Neural cell (in vitro differentiated cells): Measurements from ENCODE around the gene SCGB2B2. TPM values are rescaled to one million over a fixed set of nuclear protein-coding genes. Genes with fewer than 3 reads are reported as not detected.

ENCODE experiments used
- H2AFZ ChIP-seq: fragments of 200-600, 300-800 bp; sonication (generic), shearing (Covaris generic); 2 replicates; pipeline ENCODE4 v1.6.0; 2014; ENCODE audit warnings: low read depth, mild to moderate bottlenecking, antibody characterized with exemption, low read length, moderate library complexity
- H3F3A ChIP-seq: fragments of 200-600 bp; shearing (Covaris generic); 2 replicates; pipeline ENCODE4 v1.6.1; 2016; ENCODE audit warnings: mild to moderate bottlenecking, moderate library complexity, mixed read lengths, antibody characterized with exemption, low read length; ENCODE audit not compliant: insufficient read depth, poor library complexity, severe bottlenecking
- H3K27ac ChIP-seq: fragments of 200-600, 300-800 bp; sonication (generic), shearing (Covaris generic); 2 replicates; pipeline ENCODE4 v1.5.1; 2014; ENCODE audit warnings: mild to moderate bottlenecking, low read length, moderate library complexity
- H3K27me3 ChIP-seq: fragments of 300-800, 200-600 bp; sonication (generic), shearing (Covaris generic); 2 replicates; pipeline ENCODE4 v1.6.0; 2014; ENCODE audit warnings: mild to moderate bottlenecking, low read depth, low read length, moderate library complexity; ENCODE audit not compliant: insufficient read depth
- H3K36me3 ChIP-seq: fragments of 300-800, 200-600 bp; sonication (generic), shearing (Covaris generic); 2 replicates; pipeline ENCODE4 v1.5.1; 2014; ENCODE audit warnings: mild to moderate bottlenecking, antibody characterized with exemption, low read length, moderate library complexity; ENCODE audit not compliant: insufficient read depth
- H3K4me2 ChIP-seq: fragments of 300-800, 200-600 bp; sonication (generic), shearing (Covaris generic); 2 replicates; pipeline ENCODE4 v1.6.0; 2014; ENCODE audit warnings: mild to moderate bottlenecking, low read length
- H3K4me3 ChIP-seq: fragments of 300-800, 200-600 bp; sonication (generic), shearing (Covaris generic); 2 replicates; pipeline ENCODE4 v1.5.1; 2014; ENCODE audit warnings: mild to moderate bottlenecking, low read length, moderate library complexity
- H3K79me2 ChIP-seq: fragments of 200-600 bp; shearing (Covaris generic); replicated peaks from 2 replicates; pipeline ENCODE4 v1.6.0; 2014; ENCODE audit warnings: mild to moderate bottlenecking, low read length, moderate library complexity; ENCODE audit not compliant: insufficient read depth
- H3K9ac ChIP-seq: fragments of 300-800, 200-600 bp; sonication (generic), shearing (Covaris generic); 2 replicates; pipeline ENCODE4 v1.6.1; 2016; ENCODE audit warnings: mild to moderate bottlenecking, low read length, mixed read lengths
- H3K9me2 ChIP-seq: fragments of 200-600 bp; shearing (Covaris generic); 2 replicates; pipeline ENCODE4 v1.6.1; 2016; ENCODE audit warnings: mild to moderate bottlenecking, low read length, mixed read lengths; ENCODE audit not compliant: insufficient read depth
- H3K9me3 ChIP-seq: fragments of 200-600, 300-800 bp; sonication (generic), shearing (Covaris generic); 2 replicates; pipeline ENCODE4 v1.6.1; 2016; ENCODE audit warnings: mild to moderate bottlenecking, mixed run types, low read length, moderate library complexity, mixed read lengths
- H4K20me1 ChIP-seq: fragments of 200-600 bp; shearing (Covaris generic); 2 replicates; pipeline ENCODE4 v1.6.1; 2016; ENCODE audit warnings: mild to moderate bottlenecking, mixed run types; ENCODE audit not compliant: insufficient read depth
- CTCF ChIP-seq: fragments of 450-650 bp; IDR thresholded peaks from 2 replicates; pipeline ENCODE4 v1.5.1; 2014; ENCODE audit warnings: antibody characterized with exemption, mild to moderate bottlenecking, moderate library complexity; ENCODE audit not compliant: poor library complexity, severe bottlenecking
- EP300 ChIP-seq: fragments of 450-650 bp; conservative IDR thresholded peaks from 2 replicates; pipeline ENCODE4 v1.6.1; 2014; ENCODE audit warnings: antibody characterized with exemption, mild to moderate bottlenecking, moderate library complexity; ENCODE audit not compliant: poor library complexity, severe bottlenecking
- EZH2 ChIP-seq: fragments of 200-600, 300-800 bp; shearing (Covaris generic), sonication (generic); IDR thresholded peaks from 2 replicates; pipeline ENCODE4 v1.6.1; 2014; ENCODE audit warnings: antibody characterized with exemption, low read length, borderline replicate concordance, mild to moderate bottlenecking; ENCODE audit not compliant: insufficient read depth, poor library complexity, severe bottlenecking
- MXI1 ChIP-seq: fragments of 450-650 bp; conservative IDR thresholded peaks from 2 replicates; pipeline ENCODE4 v1.6.1; 2014; ENCODE audit warnings: antibody characterized with exemption, mild to moderate bottlenecking; ENCODE audit not compliant: poor library complexity, severe bottlenecking
- POLR2AphosphoS5 ChIP-seq: IDR thresholded peaks from 2 replicates; pipeline ENCODE4 v1.6.1; 2012
- RAD21 ChIP-seq: fragments of 450-650 bp; conservative IDR thresholded peaks from 2 replicates; pipeline ENCODE4 v1.6.1; 2014; ENCODE audit warnings: antibody characterized with exemption, mild to moderate bottlenecking, moderate library complexity
- REST ChIP-seq: IDR thresholded peaks from 2 replicates; pipeline ENCODE4 v1.6.1; 2012; ENCODE audit warnings: borderline replicate concordance
- SMC3 ChIP-seq: fragments of 450-650 bp; conservative IDR thresholded peaks from 2 replicates; pipeline ENCODE4 v1.6.1; 2014; ENCODE audit warnings: antibody characterized with exemption, mild to moderate bottlenecking, moderate library complexity; ENCODE audit not compliant: poor library complexity
- TAF1 ChIP-seq: IDR thresholded peaks from 2 replicates; pipeline ENCODE4 v1.6.1; 2012; ENCODE audit warnings: low read depth
- polyA plus RNA-seq: library from polyadenylated mRNA; depleted of rRNA; stranded (reverse); fragments of >200 nt; gene quantifications from 2 replicates; pipeline ENCODE4 v1.2.3, GENCODE V29; 2014

The SCGB2B2 gene
- polyA plus RNA-seq, 1 donor from 2014 or later: 0.51 TPM

- no peaks in the 10 kb centered on the region for H3K36me3 ChIP-seq
- H3K9me3 ChIP-seq: no peaks in the 10 kb centered on the region
- no peak overlapping the region for H3K27ac ChIP-seq
- H4K20me1 ChIP-seq: no peaks in the 10 kb centered on the region
- H3K27me3 ChIP-seq: no peaks in the 10 kb centered on the region
- TF ChIP-seq CTCF (no peak), POLR2AphosphoS5 (no peak), REST (no peak), EZH2 (no peak), EP300 (no peak), RAD21 (no peak)
- no peak overlapping the region for H3K4me2 ChIP-seq
- H3K4me3 ChIP-seq: no peak overlapping the region
- H3K9me2 ChIP-seq: no peaks in the 10 kb centered on the region
- no peak overlapping the region for H3K9ac ChIP-seq
- no peak overlapping the region for H2AFZ ChIP-seq
- H3K79me2 ChIP-seq: no peaks in the 10 kb centered on the region
- no peaks in the 10 kb centered on the region for H3F3A ChIP-seq
Measured at GRCh38 chr19:34664870-34665269, 12.1 kb downstream of the SCGB2B2 start.

- Histone ChIP-seq H3K4me2 (no peak overlapping the region), H4K20me1 (no peaks in the 10 kb centered on the region), H3K4me3 (no peak overlapping the region), H3K36me3 (no peaks in the 10 kb centered on the region), H3K9ac (no peak overlapping the region), H2AFZ (no peak overlapping the region), H3K27me3 (no peaks in the 10 kb centered on the region), H3F3A (no peaks in the 10 kb centered on the region), H3K9me2 (no peaks in the 10 kb centered on the region), H3K27ac (no peak overlapping the region), H3K79me2 (no peaks in the 10 kb centered on the region), H3K9me3 (no peaks in the 10 kb centered on the region)
- TF ChIP-seq EP300 (no peak), POLR2AphosphoS5 (no peak), EZH2 (no peak), REST (no peak), MXI1 (no peak), CTCF (no peak), TAF1 (no peak), RAD21 (no peak), SMC3 (no peak)
Measured at GRCh38 chr19:34664168-34664567, 12.8 kb downstream of the SCGB2B2 start.
